Muscle layer of colon (tissue), 2 donors: ENCODE data around the gene DYNLT5.
A peak's percentile ranks its signal among the peaks of the same experiment; 100 is the strongest.

Experiments used
- H3K27ac ChIP-seq: one replicate; pipeline ENCODE4 v1.7.0; 2013; ENCODE audit warnings: low read depth, mild to moderate bottlenecking, low read length, moderate library complexity
- H3K27me3 ChIP-seq, 2 donors: one replicate each; pipeline ENCODE4 v1.7.0; 2013; ENCODE audit warnings: low read length in 2 of 2, mild to moderate bottlenecking in 2 of 2; ENCODE audit not compliant: insufficient read depth in 2 of 2, control insufficient read depth in 1 of 2
- H3K36me3 ChIP-seq: one replicate; pipeline ENCODE4 v1.7.0; 2013; ENCODE audit warnings: mild to moderate bottlenecking, low read length; ENCODE audit not compliant: insufficient read depth
- H3K4me1 ChIP-seq: one replicate; pipeline ENCODE4 v1.7.0; 2013; ENCODE audit warnings: mild to moderate bottlenecking, low read length; ENCODE audit not compliant: insufficient read depth
- H3K4me3 ChIP-seq, 2 donors: one replicate each; pipeline ENCODE4 v1.7.0; 2013; ENCODE audit warnings: low read length in 2 of 2, low read depth in 1 of 2, mild to moderate bottlenecking in 1 of 2, moderate library complexity in 1 of 2
- H3K9ac ChIP-seq: one replicate; pipeline ENCODE4 v1.7.0; 2013; ENCODE audit warnings: low read length
- H3K9me3 ChIP-seq: one replicate; pipeline ENCODE4 v1.7.0; 2013; ENCODE audit warnings: mild to moderate bottlenecking, low read length
- donor health status: abdominal sarcoma.
- donor health status: Adenocarcinoma of cecum.

DYNLT5 gene

GRCh38 chr1:66752671-66753371, 562 bp downstream of the DYNLT5 start:
- Histone ChIP-seq H3K9me3 (no peaks in the 10 kb centered on the region), H3K4me3 (peak overlapping the region; percentile 39 to 46), H3K27me3 (peaks cover 0 to 13% of the 10 kb centered on the region in 2 donors), H3K9ac (no peak overlapping the region), H3K36me3 (no peaks in the 10 kb centered on the region), H3K27ac (no peak overlapping the region), H3K4me1 (peaks cover 6% of the 10 kb centered on the region)

DNA sequence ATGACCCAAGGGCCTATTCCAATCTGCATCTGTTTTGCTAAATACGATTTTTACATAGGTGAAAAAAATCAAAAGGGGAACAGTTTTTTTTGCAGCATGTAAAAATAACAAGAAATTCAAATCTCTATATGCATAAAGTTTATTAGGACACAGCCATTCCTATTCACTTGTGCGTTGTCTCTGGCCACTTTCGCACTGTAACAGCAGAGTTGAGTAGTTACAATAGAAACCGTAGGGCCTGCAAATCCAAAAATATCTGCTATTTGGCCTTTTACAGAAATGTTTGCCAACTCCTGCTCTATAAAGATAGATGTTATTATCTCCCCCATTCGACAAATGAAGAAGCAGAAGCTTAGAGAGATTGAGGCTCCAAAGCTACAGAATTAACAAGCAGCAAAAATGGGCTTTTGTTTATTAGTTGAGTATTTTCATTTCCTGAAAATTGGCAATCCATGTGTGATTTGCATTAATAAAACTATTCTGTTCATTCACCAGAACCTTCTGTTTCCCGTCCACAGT, 5.5 kb downstream of the DYNLT5 start:
- Histone ChIP-seq H3K4me3 (no peak overlapping the region), H3K27ac (no peak overlapping the region), H3K9me3 (no peaks in the 10 kb centered on the region)

DNA sequence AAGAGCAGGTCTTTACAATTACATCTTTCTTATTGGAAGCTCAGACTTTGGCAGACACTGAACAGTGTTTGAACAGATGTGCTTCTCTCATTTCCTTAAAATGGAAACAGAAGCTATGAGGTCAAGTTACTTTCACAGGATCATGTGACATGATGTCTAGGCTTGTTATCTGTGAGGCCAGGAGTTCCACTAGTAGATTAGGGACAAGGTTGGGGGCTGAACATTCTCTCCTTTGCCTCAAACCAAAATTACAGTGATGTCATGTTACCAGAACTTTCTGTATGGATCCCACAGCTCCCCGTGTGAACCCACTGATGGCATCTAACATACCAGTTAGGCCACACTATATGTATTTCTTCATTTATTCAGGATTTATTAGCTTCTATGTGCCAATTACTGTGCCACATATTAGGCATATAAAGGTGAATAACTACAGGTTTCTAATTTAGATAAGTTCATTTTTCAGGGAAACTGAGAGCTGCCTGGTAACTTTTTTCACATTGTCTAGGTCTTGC, 6.0 kb downstream of the DYNLT5 start:
- Histone ChIP-seq H3K9me3 (no peaks in the 10 kb centered on the region), H3K9ac (no peak overlapping the region), H3K4me3 (no peak overlapping the region), H3K27ac (no peak overlapping the region), H3K36me3 (no peaks in the 10 kb centered on the region), H3K4me1 (no peaks in the 10 kb centered on the region), H3K27me3 (no peaks in the 10 kb centered on the region)

More for the DNA sequence above, 5.5 kb downstream of the DYNLT5 start:
- Histone ChIP-seq H3K4me1 (peaks cover 3% of the 10 kb centered on the region), H3K9ac (no peak overlapping the region), H3K27me3 (peaks cover 0 to 4% of the 10 kb centered on the region in 2 donors), H3K36me3 (no peaks in the 10 kb centered on the region)

DNA sequence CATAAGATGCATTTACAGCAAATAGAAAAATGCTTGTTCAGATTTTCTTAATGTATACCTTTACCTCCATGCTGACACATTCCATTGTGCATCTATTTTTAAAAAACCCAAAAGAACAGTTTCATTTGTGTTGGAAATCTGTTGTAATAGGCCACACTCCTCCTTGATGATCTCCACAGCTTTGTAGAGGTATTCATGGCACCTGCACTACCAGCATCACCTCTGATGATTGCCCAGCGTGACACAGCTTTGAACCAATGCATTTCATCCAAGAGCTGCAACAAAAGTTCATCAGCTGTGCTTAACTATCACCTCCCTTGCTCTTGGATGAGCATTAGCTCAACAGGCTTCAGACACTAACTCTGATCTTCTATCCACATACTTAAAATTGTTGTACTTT, 8.2 kb downstream of the DYNLT5 start:
- no peaks in the 10 kb centered on the region for H3K4me1 ChIP-seq
- no peak overlapping the region for H3K27ac ChIP-seq
- no peak overlapping the region for H3K9ac ChIP-seq
- H3K4me3 ChIP-seq, result no peak overlapping the region
- H3K9me3 ChIP-seq, result no peaks in the 10 kb centered on the region
- no peaks in the 10 kb centered on the region for H3K27me3 ChIP-seq
- no peaks in the 10 kb centered on the region for H3K36me3 ChIP-seq

GRCh38 chr1:66761221-66761620, 9.0 kb downstream of the DYNLT5 start:
- H3K36me3 ChIP-seq, result no peaks in the 10 kb centered on the region
- H3K9me3 ChIP-seq, result no peaks in the 10 kb centered on the region
- no peaks in the 10 kb centered on the region for H3K27me3 ChIP-seq
- no peak overlapping the region for H3K4me3 ChIP-seq
- no peaks in the 10 kb centered on the region for H3K4me1 ChIP-seq
- no peak overlapping the region for H3K27ac ChIP-seq
- no peak overlapping the region for H3K9ac ChIP-seq

DNA sequence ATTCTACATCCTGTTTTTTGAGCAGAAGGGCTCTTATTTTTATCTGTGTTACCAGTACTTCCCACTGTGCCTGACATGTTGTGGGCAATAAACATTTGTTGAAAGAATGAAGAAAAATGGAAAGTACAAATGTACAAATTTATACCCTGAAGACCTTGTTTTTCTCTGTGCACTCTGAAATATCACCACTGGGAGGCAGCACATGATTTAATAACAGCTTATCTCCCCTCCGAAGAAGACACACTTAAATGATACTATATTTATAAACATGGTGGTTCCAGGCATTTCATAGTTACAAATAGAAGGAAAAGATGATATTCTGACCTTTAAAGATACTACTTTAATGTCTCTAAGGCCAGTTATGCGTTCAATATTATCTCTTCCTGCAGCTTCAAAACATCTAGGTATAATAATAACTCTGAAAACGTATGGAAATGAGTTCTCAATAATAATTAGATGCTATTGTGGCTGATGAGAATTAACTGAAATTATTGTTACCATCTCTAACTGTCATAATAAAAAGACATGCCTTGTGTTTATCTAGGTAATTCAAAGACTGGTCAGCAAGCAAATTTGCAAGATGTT, 12.8 kb downstream of the DYNLT5 start:
- Histone ChIP-seq H3K9ac (no peak overlapping the region), H3K9me3 (no peaks in the 10 kb centered on the region), H3K27me3 (no peaks in the 10 kb centered on the region), H3K36me3 (no peaks in the 10 kb centered on the region), H3K27ac (no peak overlapping the region), H3K4me1 (no peaks in the 10 kb centered on the region), H3K4me3 (no peak overlapping the region)

DNA sequence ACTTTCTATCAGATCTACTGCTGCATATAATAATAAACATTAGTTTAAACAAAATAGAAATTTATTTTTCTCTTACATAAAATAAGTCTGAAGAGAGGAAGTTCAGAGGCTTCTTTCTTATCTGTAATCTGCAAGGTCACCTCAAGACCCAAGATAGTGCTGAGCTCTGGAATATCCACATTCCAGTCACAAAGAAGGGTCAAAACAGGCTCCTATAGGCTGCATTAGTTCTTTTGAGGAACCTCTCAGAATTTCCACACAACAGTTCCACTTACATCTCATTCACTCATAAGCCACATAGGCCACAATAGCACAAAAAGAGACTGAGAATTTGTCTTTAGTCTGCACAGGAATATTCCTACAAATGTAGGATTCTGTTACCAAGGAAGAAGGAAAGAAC, 15.4 kb downstream of the DYNLT5 start:
- no peaks in the 10 kb centered on the region for H3K36me3 ChIP-seq
- H3K9ac ChIP-seq, result no peak overlapping the region
- H3K4me3 ChIP-seq, result no peak overlapping the region
- H3K9me3 ChIP-seq, result no peaks in the 10 kb centered on the region
- no peak overlapping the region for H3K27ac ChIP-seq
- H3K4me1 ChIP-seq, result no peaks in the 10 kb centered on the region
- no peaks in the 10 kb centered on the region for H3K27me3 ChIP-seq

DNA sequence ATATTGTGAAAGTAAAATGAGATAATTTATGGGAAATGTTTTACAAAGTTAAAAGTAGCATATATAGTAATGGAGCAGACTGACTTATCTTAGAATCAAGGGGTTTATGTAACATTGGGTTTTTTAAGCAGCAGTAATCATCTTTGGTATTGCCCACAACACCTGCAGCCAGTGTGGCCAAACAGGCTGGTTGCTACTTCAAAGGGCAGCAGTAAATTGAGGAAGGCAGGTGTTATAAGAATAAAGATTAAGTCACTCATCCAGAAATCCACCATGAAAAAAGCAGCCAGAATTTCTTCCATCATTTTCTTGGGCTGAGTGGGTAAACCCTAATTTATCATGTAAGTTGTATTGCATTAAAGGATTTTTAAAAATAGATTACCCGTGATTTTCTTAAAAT, 16.7 kb downstream of the DYNLT5 start:
- no peaks in the 10 kb centered on the region for H3K4me1 ChIP-seq
- H3K4me3 ChIP-seq, result no peak overlapping the region
- no peaks in the 10 kb centered on the region for H3K27me3 ChIP-seq
- no peaks in the 10 kb centered on the region for H3K9me3 ChIP-seq
- H3K27ac ChIP-seq, result no peak overlapping the region
- H3K36me3 ChIP-seq, result no peaks in the 10 kb centered on the region
- no peak overlapping the region for H3K9ac ChIP-seq

DNA sequence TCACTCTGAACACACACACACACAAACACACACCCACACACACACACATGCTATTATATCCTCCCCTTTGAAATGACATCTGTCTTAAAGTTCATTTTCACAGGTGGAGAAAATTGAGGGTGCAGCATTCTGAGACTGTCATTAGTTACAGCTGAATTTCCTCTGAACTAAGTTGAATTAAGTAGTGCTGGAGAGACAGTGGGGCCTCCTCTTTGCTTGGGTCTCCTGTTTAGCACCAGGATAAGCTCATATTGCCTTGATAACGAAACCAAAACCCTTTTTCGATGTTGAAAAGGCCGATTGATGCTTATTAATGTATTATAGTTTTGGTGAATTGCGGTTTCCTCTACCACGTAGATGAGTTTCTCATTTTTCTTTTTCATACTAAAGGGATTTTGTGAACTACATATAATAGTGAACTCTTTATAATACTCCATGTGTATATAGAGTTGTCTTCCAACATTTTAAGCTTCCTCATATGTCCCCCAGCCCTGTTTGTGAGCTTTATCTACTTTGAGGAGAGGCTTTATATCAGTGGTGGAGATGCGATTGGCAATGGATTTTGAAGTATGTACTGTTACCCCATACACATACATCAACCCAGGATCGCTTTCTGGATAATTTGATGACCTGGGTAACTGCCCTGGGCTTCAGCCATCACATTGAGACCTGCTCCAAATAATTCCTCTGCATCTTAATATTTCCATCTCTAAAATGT, 17.4 kb downstream of the DYNLT5 start:
- Histone ChIP-seq H3K9me3 (no peaks in the 10 kb centered on the region), H3K27ac (no peak overlapping the region), H3K9ac (no peak overlapping the region), H3K4me1 (no peaks in the 10 kb centered on the region), H3K36me3 (no peaks in the 10 kb centered on the region), H3K4me3 (no peak overlapping the region), H3K27me3 (no peaks in the 10 kb centered on the region)

DNA sequence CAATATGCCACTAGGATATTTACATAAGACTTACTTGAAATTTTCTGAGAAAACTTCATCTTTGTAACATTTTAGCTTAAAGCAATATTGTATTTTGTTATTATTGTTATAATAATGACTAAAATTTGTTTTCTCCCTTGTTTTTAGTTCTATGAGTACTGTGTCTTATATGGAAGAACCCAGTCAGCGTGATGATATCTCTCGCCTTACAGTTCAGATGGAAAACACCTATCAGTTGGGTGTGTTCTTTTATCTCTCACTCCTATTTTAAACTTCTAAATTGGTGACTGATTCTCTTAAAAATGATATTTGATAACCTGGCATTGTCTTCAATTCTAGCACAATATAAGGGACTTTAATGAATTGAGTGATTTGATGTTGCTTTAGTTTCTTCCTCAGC, 18.0 kb downstream of the DYNLT5 start:
- Histone ChIP-seq H3K4me1 (no peaks in the 10 kb centered on the region), H3K27ac (no peak overlapping the region), H3K27me3 (no peaks in the 10 kb centered on the region), H3K36me3 (no peaks in the 10 kb centered on the region), H3K9me3 (no peaks in the 10 kb centered on the region), H3K4me3 (no peak overlapping the region), H3K9ac (no peak overlapping the region)

DNA sequence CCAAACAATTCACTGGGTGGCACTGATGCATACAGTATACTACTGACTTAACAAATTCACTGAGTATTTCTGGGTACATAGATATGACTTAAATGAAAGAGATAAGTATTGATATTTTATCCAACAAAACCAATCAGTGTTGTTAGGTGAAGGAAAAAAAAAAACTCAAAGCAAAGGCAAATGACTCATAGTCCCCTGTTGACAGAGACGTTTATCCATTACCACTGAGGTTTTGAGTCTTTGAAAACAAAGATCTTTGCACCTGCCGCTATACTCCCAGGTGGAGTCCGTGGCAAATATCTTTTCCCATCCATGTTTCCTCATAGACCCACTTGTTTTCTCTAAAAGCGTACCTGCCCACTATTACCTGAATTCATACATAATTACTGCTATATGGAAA, 18.4 kb downstream of the DYNLT5 start:
- H3K36me3 ChIP-seq, result no peaks in the 10 kb centered on the region
- no peak overlapping the region for H3K9ac ChIP-seq
- H3K4me1 ChIP-seq, result no peaks in the 10 kb centered on the region
- no peaks in the 10 kb centered on the region for H3K9me3 ChIP-seq
- H3K27me3 ChIP-seq, result no peaks in the 10 kb centered on the region
- H3K4me3 ChIP-seq, result no peak overlapping the region
- no peak overlapping the region for H3K27ac ChIP-seq
